HEK293T (cell line): ENCODE measurements around the gene ITGAE.
A peak's percentile ranks its signal among the peaks of the same experiment; 100 is the strongest.
"Not testable (repeated sequence)": the region's sequence is repeated elsewhere in the genome, so short reads cannot be mapped to it uniquely, and the experiment has no call there.

ENCODE experiments used
- CTCF ChIA-PET: fragments of 350-600 bp; formaldehyde crosslinking; extraction: SDS; loops from one replicate; lab custom pipeline; 2021; ENCODE audit warnings: antibody characterized with exemption, inconsistent platforms; lab: Yijun Ruan, JAX
- POLR2A ChIA-PET: fragments of 350-600 bp; formaldehyde crosslinking; extraction: SDS; loops from one replicate; lab custom pipeline; 2020; ENCODE audit warnings: antibody characterized with exemption, inconsistent platforms; lab: Yijun Ruan, JAX
- DNase-seq: peaks from one replicate; pipeline ENCODE4 v3.0.0; 2012; ENCODE audit warnings: mixed read lengths; ENCODE audit errors: extremely low spot score
- ARNT ChIP-seq: fragments of 450-650 bp; IDR thresholded peaks from 2 replicates; pipeline ENCODE4 v1.6.1; 2017; ENCODE audit warnings: mild to moderate bottlenecking
- BHLHE40 ChIP-seq: fragments of 450-650 bp; IDR thresholded peaks from 2 replicates; pipeline ENCODE4 v1.6.1; 2016; ENCODE audit warnings: mild to moderate bottlenecking, moderate library complexity, borderline replicate concordance
- CTBP1 ChIP-seq: fragments of 450-650 bp; IDR thresholded peaks from 2 replicates; pipeline ENCODE4 v1.6.1; 2016; ENCODE audit warnings: borderline replicate concordance
- ELF4 ChIP-seq: fragments of 450-650 bp; IDR thresholded peaks from 2 replicates; pipeline ENCODE4 v1.6.1; 2017; ENCODE audit warnings: antibody characterized with exemption
- FOXA1 ChIP-seq: fragments of 450-650 bp; IDR thresholded peaks from 2 replicates; pipeline ENCODE4 v1.6.1; 2016; ENCODE audit warnings: mild to moderate bottlenecking
- FOXK2 ChIP-seq: fragments of 450-650 bp; IDR thresholded peaks from 2 replicates; pipeline ENCODE4 v1.6.1; 2016; ENCODE audit warnings: mild to moderate bottlenecking
- FOXM1 ChIP-seq: fragments of 450-650 bp; IDR thresholded peaks from 2 replicates; pipeline ENCODE4 v1.6.1; 2017; ENCODE audit warnings: mild to moderate bottlenecking, borderline replicate concordance
- HDGF ChIP-seq: fragments of 450-650 bp; IDR thresholded peaks from 2 replicates; pipeline ENCODE4 v1.6.1; 2017; ENCODE audit warnings: antibody characterized with exemption, borderline replicate concordance
- L3MBTL2 ChIP-seq: fragments of 450-650 bp; conservative IDR thresholded peaks from 2 replicates; pipeline ENCODE4 v1.6.1; 2016; ENCODE audit warnings: mild to moderate bottlenecking
- LEF1 ChIP-seq: fragments of 450-650 bp; IDR thresholded peaks from 2 replicates; pipeline ENCODE4 v1.6.1; 2017; ENCODE audit warnings: mild to moderate bottlenecking, borderline replicate concordance
- NFRKB ChIP-seq: fragments of 450-650 bp; IDR thresholded peaks from 2 replicates; pipeline ENCODE4 v1.6.1; 2016; ENCODE audit warnings: mild to moderate bottlenecking, moderate library complexity
- SP1 ChIP-seq: fragments of 450-650 bp; IDR thresholded peaks from 2 replicates; pipeline ENCODE4 v1.6.1; 2017
- SUZ12 ChIP-seq: fragments of 450-650 bp; IDR thresholded peaks from 2 replicates; pipeline ENCODE4 v1.6.1; 2016; ENCODE audit warnings: mild to moderate bottlenecking
- TARDBP ChIP-seq: fragments of 450-650 bp; IDR thresholded peaks from 2 replicates; pipeline ENCODE4 v1.6.1; 2016
- ZNF384 ChIP-seq: fragments of 450-650 bp; IDR thresholded peaks from 2 replicates; pipeline ENCODE4 v1.6.1; 2016
- TF ChIP-seq, protein P1 (sequence below): fragments of 450-650 bp; IDR thresholded peaks from 2 replicates; pipeline ENCODE4 v1.6.1; 2016

The ITGAE gene

DNA sequence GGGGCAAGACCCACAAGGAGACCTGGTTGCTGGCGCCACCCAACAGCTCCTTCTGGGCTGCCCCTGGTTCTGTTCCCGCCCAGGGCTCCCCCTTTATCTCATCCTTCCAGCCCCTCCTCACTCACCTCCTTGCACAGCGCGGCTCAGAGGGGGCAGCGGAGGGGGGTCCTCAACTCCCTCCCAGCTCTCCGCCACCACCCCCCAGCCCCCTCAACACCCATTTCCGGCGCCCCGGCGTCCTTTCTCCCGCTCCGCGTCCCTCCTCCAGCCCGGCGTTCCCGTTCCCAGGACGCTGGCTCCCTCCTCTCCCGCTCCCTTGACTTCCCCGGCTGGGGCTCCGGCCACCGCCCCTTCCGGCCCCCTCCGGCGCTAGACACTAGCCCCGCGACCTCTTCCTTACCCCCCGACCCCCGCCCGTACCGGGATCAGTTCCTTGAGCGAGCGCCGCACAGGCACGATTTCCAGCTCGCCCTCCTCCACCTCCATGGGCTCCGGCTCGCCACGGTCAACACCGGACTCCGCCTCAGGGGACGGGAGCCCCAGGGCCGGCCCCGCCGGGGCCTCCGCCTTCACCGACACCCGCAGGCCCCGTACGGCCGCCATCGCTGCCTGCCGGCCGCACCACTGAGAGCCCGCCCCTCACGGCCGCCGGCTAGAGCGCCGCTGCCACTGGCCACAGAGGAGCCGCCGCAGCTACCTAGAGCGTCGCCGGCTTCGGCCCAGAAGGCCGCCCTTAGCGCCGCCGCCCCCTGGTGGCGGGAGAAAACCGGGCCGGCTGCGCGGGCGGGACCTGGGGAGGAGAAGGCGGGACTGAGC, 44.8 kb upstream of the ITGAE start, which contains the start of gene NCBP3:
TSS of gene NCBP3 (minus strand) at position 626 of the 816 bp plus-strand sequence. CDS start at position 603, 23 bp downstream.
- peak; percentile 98 for DNase-seq
- TF ChIP-seq ELF4 (peak; percentile 59), HDGF (peak; percentile 19; the same call in 1 of the 2 replicates), ARNT (peak; percentile 61; the same call in 1 of the 2 replicates), CTBP1 (no peak), FOXM1 (peak; percentile 69; the same call in 1 of the 2 replicates), SP1 (no peak), FOXK2 (no peak), LEF1 (0 out of 2 replicates have a peak, but pooled peaks have one; percentile 39)
- POLR2A ChIA-PET: interaction anchor here (0.7 to 2.4 kb wide), 15 partner anchors 14 to 200 kb away, joined by 3 to 8 read pairs (median 3); partner anchors contain the start of genes CAMKK1 and HASPIN
- CTCF ChIA-PET: interaction anchor here (0.5 to 1.9 kb wide), 10 partner anchors 10 to 122 kb away, joined by 3 to 10 read pairs (median 4); partner anchors contain the start of genes HASPIN and P2RX1

DNA sequence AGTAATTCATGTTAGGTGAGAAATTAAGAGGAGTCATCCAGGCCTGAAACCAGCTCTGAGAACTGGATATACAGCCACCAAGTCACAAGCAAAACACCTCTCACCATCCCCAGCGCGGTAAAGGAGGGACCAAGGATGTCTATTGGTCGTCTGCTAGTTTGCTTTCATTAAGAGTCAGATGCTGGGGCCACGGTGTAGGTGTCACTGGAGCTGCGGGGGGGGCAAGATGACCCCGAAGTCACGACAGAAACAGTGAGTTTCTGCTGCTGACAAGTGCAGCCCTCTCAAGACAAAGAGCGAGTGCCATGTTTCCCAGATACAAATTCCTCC, 44.3 kb upstream of the ITGAE start:
- ChIA-PET CTCF (interaction anchor here (1.0 to 1.9 kb wide), 4 partner anchors 9 to 19 kb away, joined by 3 to 6 read pairs (median 6); no protein-coding TSS in a partner anchor), POLR2A (interaction anchor here (0.7 to 2.4 kb wide), 8 partner anchors 15 to 122 kb away, joined by 3 to 8 read pairs (median 4); partner anchors contain the start of genes CAMKK1 and HASPIN)
- no peak for TF ChIP-seq FOXA1
- TF ChIP-seq SP1: no peak
- no peak for TF ChIP-seq ARNT
- no peak for TF ChIP-seq NFRKB
- no peak for TF ChIP-seq SUZ12
- TF ChIP-seq BHLHE40: no peak
- TF ChIP-seq ELF4: no peak
- no peak for TF ChIP-seq ZNF384
- no peak for TF ChIP-seq CTBP1
- TF ChIP-seq FOXM1: no peak
- no peak for TF ChIP-seq LEF1
- TF ChIP-seq, protein P1, sequence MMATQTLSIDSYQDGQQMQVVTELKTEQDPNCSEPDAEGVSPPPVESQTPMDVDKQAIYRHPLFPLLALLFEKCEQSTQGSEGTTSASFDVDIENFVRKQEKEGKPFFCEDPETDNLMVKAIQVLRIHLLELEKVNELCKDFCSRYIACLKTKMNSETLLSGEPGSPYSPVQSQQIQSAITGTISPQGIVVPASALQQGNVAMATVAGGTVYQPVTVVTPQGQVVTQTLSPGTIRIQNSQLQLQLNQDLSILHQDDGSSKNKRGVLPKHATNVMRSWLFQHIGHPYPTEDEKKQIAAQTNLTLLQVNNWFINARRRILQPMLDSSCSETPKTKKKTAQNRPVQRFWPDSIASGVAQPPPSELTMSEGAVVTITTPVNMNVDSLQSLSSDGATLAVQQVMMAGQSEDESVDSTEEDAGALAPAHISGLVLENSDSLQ: no peak
- no peak for TF ChIP-seq TARDBP
- TF ChIP-seq FOXK2: no peak
- TF ChIP-seq L3MBTL2: no peak
- TF ChIP-seq HDGF: no peak
- DNase-seq: no peak

DNA sequence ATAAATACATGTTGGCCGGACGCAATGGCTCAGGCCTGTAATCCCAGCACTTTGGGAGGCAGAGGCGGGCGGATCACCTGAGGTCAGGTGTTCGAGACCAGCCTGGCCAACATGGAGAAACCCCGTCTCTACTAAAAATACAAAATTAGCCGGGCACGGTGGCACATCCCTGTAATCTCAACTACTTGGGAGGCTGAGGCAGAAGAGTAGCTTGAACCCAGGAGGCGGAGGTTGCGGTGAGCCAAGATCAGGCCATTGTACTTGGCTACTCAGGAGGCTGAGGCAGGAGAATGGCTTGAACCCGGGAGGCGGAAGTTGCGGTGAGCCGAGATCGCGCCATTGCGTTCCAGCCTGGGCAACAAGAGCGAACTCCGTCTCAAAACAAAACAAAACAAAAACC, 43.6 kb upstream of the ITGAE start:
- DNase-seq: not testable (repeated sequence)
- ChIA-PET POLR2A (interaction anchor here (0.7 to 2.4 kb wide), 6 partner anchors 16 to 121 kb away, joined by 3 to 8 read pairs (median 4); partner anchors contain the start of gene HASPIN), CTCF (interaction anchor here (0.7 to 1.2 kb wide), 2 partner anchors 107 to 118 kb away, joined by 4 to 6 read pairs; no protein-coding TSS in a partner anchor)

DNA sequence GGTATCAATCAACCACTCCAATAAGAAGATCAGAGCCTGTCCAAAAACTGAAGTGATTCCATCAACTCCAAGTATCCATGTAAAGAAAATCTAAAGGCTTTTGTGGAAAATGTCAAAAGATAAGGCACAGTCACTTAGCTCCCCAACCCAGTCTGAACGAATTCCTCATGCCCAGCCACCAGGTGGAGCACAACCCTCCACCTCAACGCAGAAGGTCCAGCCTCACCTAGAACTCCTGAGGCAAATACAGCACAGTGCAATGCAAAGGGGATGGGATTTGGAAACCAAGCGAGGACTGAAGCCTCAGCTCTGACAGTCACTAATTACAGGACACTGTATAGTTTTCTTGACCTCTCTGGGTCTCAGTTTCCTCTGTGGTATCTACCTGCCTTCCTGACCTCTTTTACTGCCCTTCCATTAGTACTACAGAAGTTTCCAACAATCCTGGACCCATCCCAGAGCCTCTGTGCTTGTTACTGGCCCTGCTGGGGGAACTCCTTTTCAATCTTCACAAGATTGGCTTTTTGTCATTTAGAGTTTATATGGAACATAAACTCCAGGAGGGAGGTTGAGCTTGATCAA, 43.0 kb upstream of the ITGAE start:
- ChIA-PET POLR2A (interaction anchor here (0.7 to 1.7 kb wide), 2 partner anchors 75 to 121 kb away, joined by 3 to 6 read pairs; partner anchors contain the start of gene HASPIN), CTCF (interaction anchor here (0.8 to 1.2 kb wide), 2 partner anchors 71 to 106 kb away, joined by 5 to 6 read pairs; no protein-coding TSS in a partner anchor)
- TF ChIP-seq FOXM1 (no peak), L3MBTL2 (no peak), FOXK2 (no peak), ZNF384 (no peak), ELF4 (no peak), FOXA1 (no peak), TARDBP (no peak)
- TF ChIP-seq, protein P1: no peak
- DNase-seq: peak; percentile 68

DNA sequence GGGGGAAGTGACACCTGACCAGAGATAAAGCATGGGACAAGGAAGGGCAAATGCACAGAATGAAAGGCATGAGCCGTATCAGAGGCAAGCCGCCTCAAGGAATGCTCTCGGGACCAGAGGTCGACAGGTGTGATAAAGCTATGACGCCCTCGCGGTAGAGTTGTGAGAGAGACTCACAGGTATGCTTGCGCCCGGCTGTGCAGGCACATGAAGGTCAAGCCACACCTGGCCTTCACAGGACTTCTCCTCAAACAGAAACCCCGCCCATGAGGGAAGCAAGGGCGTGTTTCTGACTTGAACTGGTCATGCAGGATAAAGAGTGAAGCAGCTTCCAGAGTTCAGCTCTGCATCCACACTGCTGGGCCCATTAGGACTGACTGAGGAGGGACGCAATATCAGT, 37.2 kb upstream of the ITGAE start:
- TF ChIP-seq, protein P1: no peak
- TF ChIP-seq FOXA1 (no peak), NFRKB (no peak), FOXK2 (no peak), SP1 (no peak), CTBP1 (no peak), HDGF (no peak)
- CTCF ChIA-PET: interaction anchor here (1.5 kb wide), 1 partner anchor 11 kb away, joined by 4 read pairs; no protein-coding TSS in a partner anchor
- DNase-seq: no peak
- POLR2A ChIA-PET: no interaction called here
